MCF 10A (cell line): ENCODE results near the gene C5orf52. TPM values are rescaled to one million over a fixed set of nuclear protein-coding genes. Genes with fewer than 3 reads are reported as not detected.
"Not testable (repeated sequence)": the region's sequence is repeated elsewhere in the genome, so short reads cannot be mapped to it uniquely, and the experiment has no call there.

Source experiments
- BruUV-seq: library from RNA; stranded (reverse); fragments of 400-500 nt; replicated peaks from 2 replicates; lab custom pipeline; 2021; lab: Mats Ljungman, UMichigan
- CTCF ChIA-PET: fragments of 300-600 bp; sonication (Branson Sonifier 250); formaldehyde crosslinking; extraction: SDS; loops from one replicate; lab custom pipeline; 2021; ENCODE audit warnings: antibody characterized with exemption, inconsistent platforms; lab: Yijun Ruan, JAX
- POLR2A ChIA-PET: fragments of 300-600, 350-650 bp; sonication (Branson Sonifier 250); formaldehyde crosslinking; extraction: SDS; loops from one replicate; lab custom pipeline; 2020; ENCODE audit warnings: antibody characterized with exemption, inconsistent platforms; lab: Yijun Ruan, JAX
- DNase-seq: peaks from one replicate; pipeline ENCODE4 v3.0.0-alpha.2; 2018; ENCODE audit not compliant: unreplicated experiment
- H3K27ac Mint-ChIP-seq: one replicate; pipeline ENCODE4 v1.8.0; 2022; ENCODE audit warnings: mild to moderate bottlenecking, low read depth, mixed read lengths; ENCODE audit not compliant: unreplicated experiment
- H3K27me3 Mint-ChIP-seq: one replicate; pipeline ENCODE4 v1.8.0; 2022; ENCODE audit warnings: mixed read lengths; ENCODE audit not compliant: insufficient read depth, unreplicated experiment
- H3K36me3 Mint-ChIP-seq: one replicate; pipeline ENCODE4 v1.8.0; 2022; ENCODE audit warnings: mild to moderate bottlenecking, moderate library complexity, mixed read lengths; ENCODE audit not compliant: insufficient read depth, unreplicated experiment
- H3K4me1 Mint-ChIP-seq: one replicate; pipeline ENCODE4 v1.8.0; 2022; ENCODE audit warnings: mixed read lengths; ENCODE audit not compliant: insufficient read depth, unreplicated experiment
- H3K4me3 Mint-ChIP-seq: one replicate; pipeline ENCODE4 v1.8.0; 2022; ENCODE audit warnings: mild to moderate bottlenecking, moderate library complexity, mixed read lengths; ENCODE audit not compliant: unreplicated experiment
- H3K9me3 Mint-ChIP-seq: one replicate; pipeline ENCODE4 v1.8.0; 2022; ENCODE audit warnings: mixed read lengths; ENCODE audit not compliant: unreplicated experiment
- intact Hi-C: fragments of 100-400 bp; cut with micrococcal nuclease; formaldehyde crosslinking; loops from 2 replicates; pipeline ENCODE4 v1.14.1; 2022
- total RNA-seq: library from RNA; stranded (reverse); gene quantifications from 2 replicates; pipeline ENCODE4 v1.2.3, GENCODE V29; 2022
- TF ChIP-seq, protein P1 (sequence below): fragments of 200-600 bp; IDR thresholded peaks from one replicate; pipeline ENCODE4 v1.8.0; 2022; ENCODE audit warnings: antibody characterized with exemption, mild to moderate bottlenecking; ENCODE audit not compliant: unreplicated experiment

Gene C5orf52
- total RNA-seq, 1 experiment from 2014 or later, result not detected

DNA sequence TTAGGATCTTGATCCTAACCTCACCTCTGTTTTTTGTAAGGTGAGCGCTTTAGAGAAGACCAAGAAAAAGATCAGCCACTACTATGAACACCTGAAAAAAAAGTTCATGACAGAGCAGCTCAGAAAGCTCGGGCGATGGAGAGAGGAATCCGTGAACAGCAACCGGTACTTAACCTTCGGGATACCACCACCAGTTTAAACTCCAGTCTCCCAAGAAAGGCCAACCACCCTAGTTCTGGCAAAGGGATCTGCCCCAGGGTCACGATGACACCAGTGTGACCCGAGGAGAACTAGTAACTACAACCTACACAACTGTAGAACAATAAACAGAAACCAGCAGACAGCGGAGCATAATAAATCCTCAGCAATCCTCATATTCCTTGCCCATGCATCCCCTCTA lies 8.5 kb downstream of the C5orf52 start:
- no peaks in the 10 kb centered on the region for H3K4me1 Mint-ChIP-seq
- no peak for DNase-seq
- H3K4me3 Mint-ChIP-seq, result no peak overlapping the region
- H3K27ac Mint-ChIP-seq, result no peak overlapping the region
- BruUV-seq, result no TSS peak
- intact Hi-C loops, result no loop called here
- TF ChIP-seq, protein P1, sequence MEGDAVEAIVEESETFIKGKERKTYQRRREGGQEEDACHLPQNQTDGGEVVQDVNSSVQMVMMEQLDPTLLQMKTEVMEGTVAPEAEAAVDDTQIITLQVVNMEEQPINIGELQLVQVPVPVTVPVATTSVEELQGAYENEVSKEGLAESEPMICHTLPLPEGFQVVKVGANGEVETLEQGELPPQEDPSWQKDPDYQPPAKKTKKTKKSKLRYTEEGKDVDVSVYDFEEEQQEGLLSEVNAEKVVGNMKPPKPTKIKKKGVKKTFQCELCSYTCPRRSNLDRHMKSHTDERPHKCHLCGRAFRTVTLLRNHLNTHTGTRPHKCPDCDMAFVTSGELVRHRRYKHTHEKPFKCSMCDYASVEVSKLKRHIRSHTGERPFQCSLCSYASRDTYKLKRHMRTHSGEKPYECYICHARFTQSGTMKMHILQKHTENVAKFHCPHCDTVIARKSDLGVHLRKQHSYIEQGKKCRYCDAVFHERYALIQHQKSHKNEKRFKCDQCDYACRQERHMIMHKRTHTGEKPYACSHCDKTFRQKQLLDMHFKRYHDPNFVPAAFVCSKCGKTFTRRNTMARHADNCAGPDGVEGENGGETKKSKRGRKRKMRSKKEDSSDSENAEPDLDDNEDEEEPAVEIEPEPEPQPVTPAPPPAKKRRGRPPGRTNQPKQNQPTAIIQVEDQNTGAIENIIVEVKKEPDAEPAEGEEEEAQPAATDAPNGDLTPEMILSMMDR, result no peak
- no peaks in the 10 kb centered on the region for H3K27me3 Mint-ChIP-seq
- H3K36me3 Mint-ChIP-seq, result no peaks in the 10 kb centered on the region
- POLR2A ChIA-PET, result no interaction called here
- H3K9me3 Mint-ChIP-seq, result no peaks in the 10 kb centered on the region
- CTCF ChIA-PET, result interaction anchor here (0.6 to 0.7 kb wide), 2 partner anchors 10 to 351 kb away, joined by 3 to 4 read pairs; no protein-coding TSS in a partner anchor

DNA sequence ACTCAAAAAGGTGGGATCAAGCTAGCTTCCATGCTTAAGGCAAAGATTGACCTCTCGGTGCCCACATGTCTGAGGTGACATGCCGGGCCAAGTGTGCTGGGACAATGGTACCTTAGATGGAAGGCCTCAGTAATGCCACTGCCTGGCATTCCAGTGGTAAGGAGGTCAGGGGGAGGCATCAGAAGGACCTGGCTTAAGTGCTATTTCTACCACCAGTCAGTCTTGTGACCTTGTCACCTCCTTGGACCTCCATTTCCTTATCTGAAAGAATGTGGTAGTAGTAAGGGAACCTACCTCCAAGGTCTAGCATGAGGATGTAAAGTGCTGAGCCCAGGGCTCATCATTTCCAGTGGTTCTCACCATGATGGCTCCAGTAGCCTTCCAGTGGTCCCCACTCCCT lies 8.9 kb downstream of the C5orf52 start:
- H3K4me1 Mint-ChIP-seq, result no peaks in the 10 kb centered on the region
- intact Hi-C loops, result no loop called here
- H3K36me3 Mint-ChIP-seq, result no peaks in the 10 kb centered on the region
- BruUV-seq, result no TSS peak
- ChIA-PET POLR2A (no interaction called here), CTCF (interaction anchor here (0.6 to 0.7 kb wide), 2 partner anchors 9 to 352 kb away, joined by 3 to 4 read pairs; no protein-coding TSS in a partner anchor)
- no peak for DNase-seq
- no peak overlapping the region for H3K4me3 Mint-ChIP-seq
- no peaks in the 10 kb centered on the region for H3K9me3 Mint-ChIP-seq
- H3K27ac Mint-ChIP-seq, result no peak overlapping the region
- TF ChIP-seq, protein P1, result no peak
- H3K27me3 Mint-ChIP-seq, result no peaks in the 10 kb centered on the region

DNA sequence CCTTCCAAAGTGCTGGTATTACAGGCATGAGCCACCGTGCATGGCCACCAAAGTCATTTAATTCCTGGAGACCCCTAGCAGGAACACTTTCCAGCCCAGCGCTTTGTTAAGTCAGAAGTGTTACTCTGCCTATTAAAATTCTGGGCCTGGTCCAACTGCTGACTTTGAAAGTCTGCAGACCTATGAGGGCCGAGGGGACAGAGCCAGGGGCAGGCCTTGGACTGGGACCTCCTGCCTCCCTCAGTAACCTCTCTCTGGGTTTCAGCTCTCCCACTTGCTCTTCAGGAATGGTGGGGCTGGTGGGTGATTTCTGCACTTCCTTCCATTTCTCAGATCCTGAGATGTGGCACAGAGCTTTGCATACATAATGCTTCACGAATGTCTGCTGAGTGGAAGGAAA lies 9.7 kb downstream of the C5orf52 start:
- no peak for DNase-seq
- Mint-ChIP-seq H3K36me3 (no peaks in the 10 kb centered on the region), H3K4me3 (no peak overlapping the region), H3K4me1 (no peaks in the 10 kb centered on the region), H3K27me3 (no peaks in the 10 kb centered on the region), H3K27ac (no peak overlapping the region), H3K9me3 (no peaks in the 10 kb centered on the region)
- POLR2A ChIA-PET, result interaction anchor here (1.6 kb wide), 1 partner anchor 50 kb away, joined by 5 read pairs; no protein-coding TSS in a partner anchor
- no TSS peak for BruUV-seq
- TF ChIP-seq, protein P1, result no peak
- intact Hi-C loops, result no loop called here
- CTCF ChIA-PET, result interaction anchor here (0.9 to 1.8 kb wide), 2 partner anchors 60 to 368 kb away, joined by 3 to 5 read pairs; no protein-coding TSS in a partner anchor

DNA sequence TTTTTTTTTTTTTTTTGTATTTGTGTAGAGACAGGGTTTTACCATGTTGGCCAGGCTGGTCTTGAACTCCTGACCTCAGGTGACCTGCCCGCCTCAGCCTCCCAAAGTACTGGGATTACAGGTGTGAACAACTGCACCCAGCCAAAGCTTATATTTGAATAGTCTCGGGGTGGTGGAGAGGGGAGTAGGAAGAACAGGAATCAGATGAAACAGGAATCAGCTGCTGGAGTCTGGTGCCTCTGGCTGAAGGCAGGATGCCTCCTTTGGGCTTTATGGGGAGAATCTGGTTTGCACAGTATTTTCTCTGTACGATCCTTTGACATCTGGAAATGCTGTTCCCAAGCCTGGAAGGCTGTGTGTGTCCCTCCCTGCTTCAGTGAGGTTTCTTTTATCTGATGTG lies 10.9 kb downstream of the C5orf52 start:
- no peak overlapping the region for H3K27ac Mint-ChIP-seq
- TF ChIP-seq, protein P1, result no peak
- no peaks in the 10 kb centered on the region for H3K36me3 Mint-ChIP-seq
- intact Hi-C loops, result no loop called here
- no peaks in the 10 kb centered on the region for H3K9me3 Mint-ChIP-seq
- no peaks in the 10 kb centered on the region for H3K4me1 Mint-ChIP-seq
- POLR2A ChIA-PET, result interaction anchor here (0.6 to 1.6 kb wide), 2 partner anchors 14 to 51 kb away, joined by 3 to 5 read pairs; no protein-coding TSS in a partner anchor
- H3K27me3 Mint-ChIP-seq, result no peaks in the 10 kb centered on the region
- CTCF ChIA-PET, result interaction anchor here (0.5 to 1.8 kb wide), 5 partner anchors 61 to 369 kb away, joined by 3 to 5 read pairs (median 3); no protein-coding TSS in a partner anchor
- H3K4me3 Mint-ChIP-seq, result no peak overlapping the region
- no peak for DNase-seq
- no TSS peak for BruUV-seq

DNA sequence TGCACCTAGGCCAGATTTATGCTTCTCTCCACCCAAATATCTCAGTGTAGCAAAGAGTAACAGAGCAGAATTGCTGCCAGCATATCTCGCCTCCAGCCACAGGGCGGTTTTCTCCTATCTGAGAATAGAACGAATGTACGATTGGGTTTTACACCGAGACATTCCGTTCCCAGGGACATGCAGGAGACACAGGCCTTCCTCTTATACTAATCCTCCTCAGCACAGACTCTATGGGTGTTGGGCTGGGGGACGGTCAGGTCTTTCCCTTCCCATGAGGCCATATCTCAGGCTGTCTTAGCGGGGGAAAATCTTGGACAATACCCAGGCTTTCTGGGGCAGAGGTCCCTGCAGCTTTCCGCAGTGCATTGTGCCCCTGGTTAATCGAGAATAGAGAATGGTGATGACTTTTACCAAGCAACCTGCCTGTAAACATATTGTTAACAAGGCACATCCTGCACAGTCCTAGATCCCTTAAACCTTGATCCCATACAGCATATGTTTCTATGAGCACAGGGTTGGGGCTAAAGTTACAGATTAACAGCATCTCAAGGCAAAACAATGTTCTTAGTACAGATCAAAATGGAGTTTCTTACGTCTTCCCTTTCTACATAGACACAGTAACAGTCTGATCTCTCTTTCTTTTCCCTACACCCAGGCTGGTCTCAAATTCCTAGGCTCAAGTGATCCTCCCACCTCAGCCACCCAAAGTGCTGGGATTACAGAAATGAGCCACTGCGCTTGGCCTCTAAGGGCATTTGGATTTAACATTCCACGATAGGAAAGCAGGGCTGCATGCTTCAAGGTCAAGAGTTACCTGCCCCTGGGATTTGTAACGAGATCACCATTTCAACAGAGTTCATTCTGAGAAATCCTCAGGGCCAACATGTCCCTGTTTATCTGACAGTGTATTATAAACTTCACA lies 15.2 kb downstream of the C5orf52 start:
- H3K4me1 Mint-ChIP-seq, DNase-seq, H3K27ac Mint-ChIP-seq, intact Hi-C loops, H3K36me3 Mint-ChIP-seq, BruUV-seq, H3K4me3 Mint-ChIP-seq, H3K9me3 Mint-ChIP-seq, H3K27me3 Mint-ChIP-seq, POLR2A ChIA-PET, CTCF ChIA-PET: not testable (repeated sequence)
